GM19395 (cell line): ENCODE data around the gene WDR7.
A peak's percentile ranks its signal among the peaks of the same experiment; 100 is the strongest.
"Not testable (repeated sequence)": the region's sequence is repeated elsewhere in the genome, so short reads cannot be mapped to it uniquely, and the experiment has no call there.

Experiments
- ATAC-seq: cut with Tn5 transposase; IDR thresholded peaks from one replicate; pipeline ENCODE4 v1.9.1; 2021; ENCODE audit warnings: mild to moderate bottlenecking, moderate library complexity; ENCODE audit not compliant: unreplicated experiment

Gene WDR7

DNA sequence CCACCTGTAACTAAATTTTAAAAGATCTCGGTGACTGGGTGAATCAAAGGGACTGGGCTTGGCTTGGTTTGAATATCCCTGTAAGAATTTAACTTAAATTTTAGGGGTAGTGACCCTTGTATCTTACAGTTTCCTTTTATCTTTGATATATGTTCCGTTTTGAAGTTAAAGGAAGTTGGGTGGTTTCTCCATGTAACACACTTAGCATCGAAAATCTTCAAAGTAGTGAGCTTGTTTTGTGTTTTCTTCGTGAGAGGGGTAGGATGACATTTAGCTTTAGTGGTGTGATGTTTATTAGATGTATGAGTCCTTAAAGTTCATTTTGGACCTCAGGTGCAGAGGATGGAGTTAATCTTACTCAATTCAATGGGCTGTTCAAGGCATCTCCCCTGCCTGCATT is 1.6 kb downstream of the WDR7 start:
- no peak for ATAC-seq

DNA sequence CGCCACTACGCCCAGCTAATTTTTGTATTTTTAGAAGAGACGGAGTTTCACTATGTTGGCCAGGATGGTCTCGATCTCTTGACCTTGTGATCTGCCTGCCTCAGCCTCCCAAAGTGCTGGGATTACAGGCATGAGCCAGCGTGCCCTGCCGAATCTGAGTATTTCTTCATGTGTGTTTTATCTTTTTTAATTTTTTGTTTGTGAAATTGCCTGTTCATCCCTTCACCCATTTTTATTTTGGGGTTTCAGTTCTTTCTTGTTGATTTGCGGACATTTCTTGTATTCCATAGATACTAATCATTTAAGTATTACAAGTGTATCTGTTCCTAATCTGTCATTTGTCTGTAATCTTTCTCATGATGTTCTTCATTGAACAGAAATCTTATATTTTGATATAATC is 3.1 kb downstream of the WDR7 start:
- ATAC-seq, result not testable (repeated sequence)

DNA sequence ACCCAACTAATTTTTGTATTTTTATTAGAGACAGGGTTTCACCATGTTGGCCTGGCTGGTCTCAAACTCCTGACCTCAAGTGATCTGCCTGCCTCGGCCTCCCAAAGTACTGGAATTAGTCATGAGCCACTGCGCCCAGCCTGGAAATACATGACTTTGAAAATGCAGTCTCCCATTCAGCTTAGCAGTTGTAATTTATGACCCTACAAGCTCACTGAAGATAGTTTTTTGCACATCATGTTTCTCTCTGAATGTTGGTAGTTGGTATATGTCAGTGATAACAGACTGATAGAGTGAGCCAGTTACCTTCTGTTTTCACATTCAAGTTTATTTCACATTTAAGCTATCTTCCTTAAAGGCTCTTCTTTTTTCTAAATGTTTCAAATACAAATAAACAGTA is 7.1 kb downstream of the WDR7 start:
- no peak for ATAC-seq

DNA sequence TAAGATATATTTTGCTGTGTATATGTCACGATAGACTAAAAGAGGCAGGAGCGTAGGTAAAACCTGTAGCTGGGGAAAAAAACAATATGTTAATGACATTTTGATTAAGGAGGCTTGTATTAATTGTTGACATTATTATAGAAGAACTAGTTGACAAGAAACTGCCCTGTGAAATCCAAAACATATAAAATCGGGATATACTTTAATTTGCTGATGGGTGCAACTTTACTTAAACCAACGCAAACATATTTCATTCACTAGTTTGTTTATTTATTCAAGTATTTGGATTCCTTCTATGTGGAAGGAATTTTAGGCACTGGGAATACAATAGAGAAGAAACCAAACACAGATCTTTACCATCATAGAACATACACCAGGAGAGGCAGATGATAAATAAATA is 8.0 kb downstream of the WDR7 start:
- no peak for ATAC-seq

GRCh38 chr18:56660655-56661054 is 9.5 kb downstream of the WDR7 start:
- no peak for ATAC-seq

GRCh38 chr18:56661360-56662062 is 10.4 kb downstream of the WDR7 start:
- ATAC-seq, result no peak

DNA sequence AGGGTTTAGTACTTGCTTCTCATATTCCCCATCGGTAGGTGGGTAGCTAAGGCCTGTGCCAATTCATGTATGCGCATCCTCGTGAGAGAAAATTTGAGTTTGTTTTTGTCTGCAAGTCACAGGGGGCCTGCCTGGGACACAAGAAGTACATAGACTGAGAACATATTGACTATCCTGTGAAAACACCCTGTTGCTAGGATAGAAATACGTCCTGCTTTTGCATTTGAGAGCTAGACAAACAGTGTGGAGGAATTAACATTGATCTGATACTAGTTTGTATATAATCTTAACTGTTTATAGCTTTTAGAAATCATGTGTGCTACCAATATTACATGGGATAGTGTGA is 10.9 kb downstream of the WDR7 start:
- ATAC-seq, result no peak

DNA sequence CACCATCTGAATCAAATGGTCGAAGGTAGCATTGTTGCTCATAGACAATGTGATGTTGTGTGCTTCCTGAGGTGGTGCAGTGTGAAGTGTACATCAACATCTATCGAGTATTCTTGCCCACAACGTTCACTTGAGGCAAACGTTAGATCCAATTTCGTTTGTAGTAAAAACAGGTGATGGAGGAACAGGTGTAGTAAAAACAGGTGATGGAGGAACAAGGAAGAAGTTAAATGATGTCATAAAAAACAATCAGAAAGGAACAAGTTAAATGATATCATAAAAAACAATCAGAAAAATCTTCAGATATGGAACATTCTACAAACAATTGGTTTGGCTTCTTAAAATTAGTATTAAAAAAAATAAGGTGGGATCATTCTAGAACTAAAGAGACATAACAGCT is 11.3 kb downstream of the WDR7 start:
- no peak for ATAC-seq

GRCh38 chr18:56662902-56663301 is 11.7 kb downstream of the WDR7 start:
- ATAC-seq, result no peak

DNA sequence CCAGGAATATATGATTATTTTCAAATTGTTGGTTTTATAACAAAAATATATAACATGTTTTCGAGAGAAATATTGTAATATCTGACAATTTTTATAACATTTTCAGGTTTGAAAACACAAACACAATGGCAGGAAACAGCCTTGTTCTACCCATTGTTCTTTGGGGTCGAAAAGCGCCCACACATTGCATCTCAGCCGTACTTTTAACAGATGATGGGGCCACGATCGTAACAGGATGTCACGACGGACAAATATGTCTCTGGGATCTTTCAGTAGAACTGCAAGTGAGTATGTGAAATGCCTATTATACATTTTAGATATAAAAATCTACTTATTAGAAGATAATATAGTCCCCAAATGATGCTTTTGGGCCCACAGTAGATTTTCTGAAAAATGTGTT is 21.2 kb downstream of the WDR7 start:
- no peak for ATAC-seq

GRCh38 chr18:56672981-56673380 is 21.8 kb downstream of the WDR7 start:
- no peak for ATAC-seq

DNA sequence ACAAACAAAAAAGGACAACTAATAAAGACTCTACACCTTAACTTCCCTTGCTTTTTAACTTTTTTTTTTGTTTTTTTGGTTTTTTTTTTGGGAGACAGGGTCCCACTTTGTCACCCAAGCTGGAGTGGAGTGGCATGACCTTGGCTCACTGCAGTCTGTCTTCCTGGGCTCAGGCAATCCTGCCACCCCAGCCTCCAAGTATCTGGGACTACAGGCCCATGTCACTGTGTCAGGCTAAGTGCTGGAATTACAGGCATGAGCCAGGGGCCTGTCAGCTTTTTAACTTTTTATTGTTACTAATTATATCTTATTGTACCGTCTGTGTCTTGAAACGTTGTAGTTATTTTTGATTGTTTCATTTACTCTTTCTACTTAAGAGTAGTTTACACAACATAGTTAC is 25.5 kb downstream of the WDR7 start:
- no peak for ATAC-seq

DNA sequence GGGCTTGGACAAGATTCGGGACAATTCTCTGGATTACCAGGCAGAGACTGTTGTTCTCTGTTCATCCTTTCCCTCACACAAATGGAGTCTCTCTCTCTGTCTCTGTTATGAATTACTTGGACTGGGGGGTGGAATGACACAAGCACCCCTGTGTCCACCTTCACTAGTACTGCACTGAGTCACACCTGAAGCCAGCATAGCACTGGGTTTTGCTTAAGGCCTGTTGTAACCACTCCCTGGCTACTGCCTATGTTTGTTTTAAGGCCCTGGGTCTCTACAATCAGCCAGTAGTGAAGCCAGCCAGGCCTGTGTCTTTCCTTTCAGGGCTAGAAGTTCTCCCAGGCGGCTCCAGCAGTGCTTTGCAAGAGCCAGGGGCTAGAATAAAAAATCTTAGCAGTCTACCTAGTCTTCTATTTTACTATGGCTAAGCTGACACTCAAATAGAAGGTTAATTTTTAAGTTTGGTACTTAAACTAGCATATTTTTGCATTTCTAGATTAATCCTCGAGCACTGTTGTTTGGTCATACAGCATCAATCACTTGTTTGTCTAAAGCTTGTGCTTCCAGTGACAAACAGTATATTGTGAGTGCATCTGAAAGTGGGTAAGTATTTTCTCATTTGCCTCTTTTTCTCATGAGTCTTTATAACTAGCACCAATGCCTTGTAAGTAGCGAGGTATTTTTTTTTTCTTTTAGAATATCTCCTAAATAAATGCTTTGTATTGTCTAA is 27.8 kb downstream of the WDR7 start:
- ATAC-seq, result no peak

- ATAC-seq, result no peak
Observed at GRCh38 chr18:56684277-56684676, 33.1 kb downstream of the WDR7 start.

- no peak for ATAC-seq
Observed at GRCh38 chr18:56691530-56691929, 40.4 kb downstream of the WDR7 start.

GRCh38 chr18:56696966-56697365 is 45.8 kb downstream of the WDR7 start:
- no peak for ATAC-seq

- ATAC-seq, result no peak
Observed at GRCh38 chr18:56702946-56703345, 51.8 kb downstream of the WDR7 start.

DNA sequence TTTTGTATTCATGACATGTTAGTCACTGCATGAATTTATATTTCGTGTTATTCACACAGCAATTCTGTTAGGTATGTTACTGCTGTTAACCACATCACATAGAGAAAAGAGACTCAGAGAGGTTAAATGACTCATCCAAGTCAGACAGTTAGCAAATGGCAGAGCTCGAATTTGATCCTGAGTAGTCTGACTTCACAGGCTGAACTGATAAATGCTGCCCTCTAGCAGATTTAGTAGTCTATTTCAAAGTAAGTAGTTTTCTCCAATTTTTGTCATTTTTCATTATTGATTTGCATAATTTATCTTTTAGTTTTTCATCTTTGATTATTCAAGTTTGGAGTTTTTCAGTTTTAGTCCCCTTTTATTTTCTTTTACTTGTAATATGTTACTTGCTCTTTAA is 58.3 kb downstream of the WDR7 start:
- peak; percentile 100 for ATAC-seq

- ATAC-seq, result no peak
Observed at GRCh38 chr18:56711708-56712445, 60.7 kb downstream of the WDR7 start.

GRCh38 chr18:56712761-56713160 is 61.6 kb downstream of the WDR7 start:
- no peak for ATAC-seq

DNA sequence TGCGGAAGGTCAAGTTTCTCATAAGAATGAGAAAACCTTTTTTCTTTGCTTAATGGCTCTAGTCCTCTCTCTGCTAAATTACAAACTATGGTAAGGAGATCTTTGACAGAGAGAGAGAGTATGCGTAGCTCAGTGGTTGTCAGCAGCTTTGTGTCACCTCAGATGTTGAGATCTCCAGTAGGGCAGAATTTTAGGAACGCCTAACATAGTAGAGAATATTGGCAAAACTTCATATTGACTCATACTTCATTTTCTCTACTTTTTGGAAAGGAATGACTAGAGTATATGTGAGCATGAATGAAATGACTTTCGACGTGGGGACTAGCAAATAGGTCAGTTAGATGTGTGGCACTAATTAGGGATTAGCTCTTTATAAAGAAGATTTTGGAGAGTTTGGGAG is 64.0 kb downstream of the WDR7 start:
- no peak for ATAC-seq

DNA sequence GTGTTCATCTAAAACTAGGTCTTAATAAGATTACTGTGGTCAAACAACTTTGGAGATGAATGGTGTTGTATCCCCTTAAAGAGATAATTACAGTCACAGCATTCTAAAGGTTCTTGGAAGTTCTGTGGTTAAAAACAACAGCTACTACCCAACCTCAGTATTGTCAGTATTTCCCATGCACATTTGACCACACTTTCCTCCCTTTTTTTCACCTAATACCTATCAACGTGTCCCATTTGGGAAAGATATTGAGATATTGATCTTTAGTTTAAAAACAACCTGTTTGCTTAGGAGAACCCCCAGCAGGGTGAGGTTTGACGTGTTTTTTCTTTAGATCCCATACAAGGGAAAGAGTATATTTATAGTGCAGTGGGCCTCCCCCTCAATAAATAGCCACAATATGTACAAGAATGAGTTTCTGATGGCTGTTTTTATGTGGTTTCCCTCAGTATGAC is 65.6 kb downstream of the WDR7 start:
- ATAC-seq, result peak; percentile 71
